ENCODE results near the gene ADPRHL1.
"Not testable (repeated sequence)": the region's sequence is repeated elsewhere in the genome, so short reads cannot be mapped to it uniquely, and the experiment has no call there.

ADPRHL1 gene

DNA sequence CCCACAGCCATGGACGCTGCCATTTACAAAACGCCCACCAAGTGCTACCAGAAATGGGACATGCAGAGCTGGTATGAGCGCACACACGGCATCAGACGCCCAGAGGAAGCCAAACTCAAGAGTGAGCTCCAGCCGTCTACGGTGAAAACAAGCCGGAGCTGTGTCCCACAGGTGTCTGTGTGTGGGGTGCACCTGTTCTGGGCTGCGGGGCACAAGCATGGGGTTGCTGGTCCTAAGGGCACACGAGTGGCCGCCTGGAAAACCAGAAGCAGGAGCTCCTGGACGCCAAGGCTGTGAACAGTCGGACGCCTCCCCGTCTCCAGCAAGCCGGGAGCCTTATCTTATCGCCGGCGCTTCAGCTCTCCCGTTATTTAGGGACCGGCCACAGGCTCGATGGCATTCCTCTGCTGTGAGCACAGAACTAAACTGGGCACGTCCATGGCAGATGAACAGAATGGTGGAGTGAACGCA is 1.3 kb downstream of the ADPRHL1 start:
- no peak for DNase-seq

DNA sequence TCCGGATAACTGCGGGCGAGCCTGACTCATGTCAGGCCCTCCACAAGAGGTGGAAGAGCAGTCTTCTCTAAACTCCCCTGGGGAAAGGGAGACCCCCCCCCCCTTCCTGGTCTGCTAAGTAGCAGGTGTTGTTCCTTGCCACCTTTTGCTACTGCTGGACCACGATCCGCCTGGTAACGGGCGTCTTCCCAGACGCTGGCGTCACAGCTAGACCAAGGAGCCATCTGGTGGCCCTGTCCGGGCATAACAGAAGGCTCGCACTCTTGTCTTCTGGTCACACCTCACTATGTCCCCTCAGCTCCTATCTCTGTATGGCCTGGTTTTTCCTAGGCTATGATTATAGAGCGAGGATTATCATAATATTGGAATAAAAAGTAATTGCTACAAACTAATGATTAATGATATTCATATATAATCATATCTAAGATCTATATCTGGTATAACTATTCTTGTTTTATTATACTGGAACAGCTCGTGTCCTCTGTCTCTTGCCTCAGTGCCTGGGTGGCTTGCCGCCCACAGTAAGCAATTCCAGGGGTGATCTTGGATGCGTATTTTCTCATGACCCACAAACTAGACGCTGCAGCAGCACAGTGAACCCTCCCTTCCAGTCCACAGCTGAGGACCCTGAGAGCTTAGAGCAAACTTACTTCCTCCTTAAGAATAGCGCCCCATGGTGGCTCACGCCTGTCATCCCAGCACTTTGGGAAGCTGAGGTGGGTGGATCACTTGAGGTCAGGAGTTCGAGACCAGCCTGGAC is 2.2 kb downstream of the ADPRHL1 start:
- not testable (repeated sequence) for DNase-seq

DNA sequence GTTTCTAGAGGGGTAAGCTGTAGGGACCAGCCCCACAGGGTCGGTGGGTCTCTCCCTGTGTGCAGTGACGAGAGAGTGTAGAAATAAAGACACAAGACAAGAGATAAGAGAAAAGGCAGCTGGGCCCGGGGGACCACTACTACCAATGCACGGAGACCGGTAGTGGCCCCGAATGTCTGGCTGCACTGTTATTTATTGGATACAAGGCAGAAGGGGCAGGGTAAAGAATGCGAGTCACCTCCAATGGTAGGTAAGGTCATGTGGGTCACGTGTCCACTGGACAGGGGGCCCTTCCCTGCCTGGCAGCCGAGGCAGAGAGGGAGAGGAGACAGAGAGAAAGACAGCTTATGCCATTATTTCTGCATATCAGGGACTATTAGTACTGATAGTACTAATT is 2.9 kb downstream of the ADPRHL1 start:
- not testable (repeated sequence) for DNase-seq

DNA sequence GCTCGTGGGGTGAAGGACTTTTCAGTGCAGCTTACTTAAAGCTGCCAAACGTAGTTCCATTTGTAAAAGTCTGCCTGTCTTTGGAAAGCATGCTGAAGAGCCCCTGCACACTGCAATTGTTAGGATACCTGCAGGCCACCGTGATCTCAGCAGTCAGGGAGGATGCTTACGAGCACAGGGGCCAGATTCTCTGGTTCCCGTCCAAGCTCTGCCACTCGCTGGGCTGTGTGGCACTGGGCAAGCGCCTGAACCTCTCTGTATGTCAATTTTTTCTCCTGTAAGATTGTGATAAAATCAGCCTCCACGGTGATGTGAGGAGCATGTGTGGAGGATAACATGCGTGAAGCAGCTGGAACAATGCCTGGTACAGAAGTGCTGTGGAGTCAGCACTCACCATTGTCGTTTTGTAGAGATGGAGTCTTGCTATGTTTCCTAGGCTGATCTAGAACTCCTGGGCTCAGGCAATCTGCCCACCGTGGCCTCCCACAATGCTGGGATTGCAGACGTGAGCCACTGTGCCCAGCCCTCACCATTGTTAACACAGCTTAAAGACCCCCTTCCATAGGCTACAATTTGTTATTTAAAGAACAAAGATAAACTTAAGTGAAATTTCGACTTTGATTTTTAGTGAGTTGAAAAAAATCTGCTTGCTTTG is 3.5 kb downstream of the ADPRHL1 start:
- no peak for DNase-seq

DNA sequence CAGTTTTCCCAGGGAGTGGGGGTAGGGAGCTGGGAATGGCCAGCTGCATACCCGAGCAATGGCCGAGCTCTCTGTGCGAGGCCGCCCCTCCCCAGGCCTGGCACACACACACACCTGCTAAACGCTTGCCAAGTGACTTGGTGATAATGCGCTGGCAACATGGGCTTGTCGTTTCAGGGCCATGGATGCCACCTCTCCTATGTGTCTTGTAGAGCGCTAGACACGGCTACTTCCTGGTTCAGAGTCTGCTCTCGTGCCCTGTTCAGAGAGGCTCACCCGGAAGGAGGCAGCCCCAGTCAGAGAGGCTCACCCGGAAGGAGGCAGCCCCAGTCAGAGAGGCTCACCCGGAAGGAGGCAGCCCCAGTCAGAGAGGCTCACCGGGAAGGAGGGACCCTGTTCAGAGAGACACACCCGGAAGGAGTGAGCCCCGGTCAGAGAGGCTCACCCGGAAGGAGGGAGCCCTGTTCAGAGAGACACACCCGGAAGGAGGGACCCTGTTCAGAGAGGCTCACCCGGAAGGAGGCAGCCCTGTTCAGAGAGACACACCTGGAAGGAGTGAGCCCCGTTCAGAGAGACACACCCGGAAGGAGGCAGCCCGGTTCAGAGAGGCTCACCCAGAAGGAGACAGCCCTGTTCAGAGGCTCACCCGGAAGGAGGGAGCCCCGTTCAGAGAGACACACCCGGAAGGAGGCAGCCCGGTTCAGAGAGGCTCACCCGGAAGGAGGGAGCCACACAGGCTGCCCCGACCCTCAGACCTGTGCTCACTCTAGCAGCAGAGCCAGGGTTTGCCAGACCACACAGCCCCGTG is 4.2 kb downstream of the ADPRHL1 start:
- no peak for DNase-seq

DNA sequence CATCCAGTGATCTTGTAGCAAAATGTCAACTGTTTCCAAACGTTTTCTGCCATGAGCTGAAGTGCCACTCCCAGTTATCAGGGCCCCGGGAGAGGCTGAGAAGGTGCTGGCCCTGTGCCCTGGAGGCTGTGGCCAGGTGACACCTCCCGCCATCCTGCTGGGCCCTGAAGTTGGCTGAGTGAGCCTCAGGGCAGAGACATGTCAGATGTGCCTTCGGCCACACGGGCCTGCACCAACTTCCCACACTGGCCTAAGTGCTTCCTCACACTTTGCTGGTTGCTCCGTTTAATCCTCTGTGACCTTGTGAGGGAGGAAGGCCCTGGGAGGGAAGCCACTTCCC is 4.8 kb downstream of the ADPRHL1 start:
- no peak for DNase-seq

DNA sequence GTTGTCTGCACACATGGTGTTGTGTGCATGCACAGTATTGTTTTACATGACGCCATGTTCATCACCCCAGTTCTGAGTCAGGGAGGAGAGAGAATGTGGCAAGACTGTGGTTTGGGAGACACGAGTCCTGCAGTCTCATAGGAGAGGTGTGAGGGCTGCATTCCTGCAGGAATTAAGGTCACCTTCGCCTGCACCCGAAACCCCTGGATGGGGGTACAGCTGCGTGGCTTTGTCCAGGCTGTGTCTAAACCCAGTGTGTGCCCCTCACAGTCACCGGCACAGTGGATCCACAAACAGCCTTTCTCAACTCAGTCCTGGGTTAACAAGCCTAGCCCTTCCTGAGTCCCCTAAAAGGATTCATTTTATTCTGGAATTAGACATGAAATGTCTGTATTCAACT is 5.7 kb downstream of the ADPRHL1 start:
- DNase-seq = no peak

DNA sequence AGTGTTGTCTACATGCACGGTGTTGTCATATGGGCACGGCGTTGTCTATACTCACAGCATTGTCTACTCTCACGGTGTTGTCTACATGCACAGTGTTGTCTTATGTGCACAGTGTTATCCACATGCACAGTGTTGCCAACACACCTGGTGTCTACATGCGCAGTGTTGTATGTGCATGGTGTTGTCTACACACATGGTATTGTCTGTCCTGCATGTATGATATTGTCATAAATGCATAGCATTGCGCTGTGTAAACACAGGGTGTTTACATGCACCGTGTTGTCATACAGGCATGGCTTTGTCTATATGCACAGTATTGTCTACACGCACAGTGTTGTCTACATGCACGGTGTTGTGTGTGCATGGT is 6.8 kb downstream of the ADPRHL1 start:
- DNase-seq = no peak

DNA sequence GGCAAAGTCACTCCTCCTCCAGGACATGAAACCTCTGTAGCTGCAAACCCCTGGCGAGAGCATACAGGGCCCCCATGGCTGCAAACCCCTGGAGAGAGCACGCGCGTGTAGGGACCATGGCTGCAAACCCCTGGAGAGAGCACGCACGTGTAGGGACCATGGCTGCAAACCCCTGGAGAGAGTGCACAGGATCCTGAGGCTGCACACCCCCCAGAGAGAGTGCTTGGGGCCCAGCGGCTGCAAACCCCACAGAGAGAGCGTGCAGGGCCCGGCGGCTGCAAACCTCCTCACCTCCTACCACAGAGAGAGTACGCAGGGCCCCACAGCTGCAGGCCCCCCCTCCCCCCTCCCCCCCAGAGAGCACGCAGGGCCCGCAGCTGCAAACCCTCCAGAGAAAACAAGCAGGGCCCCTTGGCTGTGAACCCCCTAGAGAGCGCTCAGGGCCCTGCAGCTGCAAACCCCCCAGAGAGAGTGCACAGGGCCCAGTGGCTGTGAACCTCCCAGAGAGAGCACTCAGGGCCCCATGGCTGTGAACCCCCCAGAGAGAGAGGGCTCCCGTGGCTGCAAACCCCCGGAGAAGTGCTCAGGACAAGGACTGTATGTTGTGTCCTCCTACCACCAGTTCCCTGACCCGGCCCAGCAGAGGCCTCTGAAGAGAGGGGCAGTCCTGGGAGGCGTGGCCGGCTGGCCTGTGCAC is 7.3 kb downstream of the ADPRHL1 start:
- DNase-seq = no peak

DNA sequence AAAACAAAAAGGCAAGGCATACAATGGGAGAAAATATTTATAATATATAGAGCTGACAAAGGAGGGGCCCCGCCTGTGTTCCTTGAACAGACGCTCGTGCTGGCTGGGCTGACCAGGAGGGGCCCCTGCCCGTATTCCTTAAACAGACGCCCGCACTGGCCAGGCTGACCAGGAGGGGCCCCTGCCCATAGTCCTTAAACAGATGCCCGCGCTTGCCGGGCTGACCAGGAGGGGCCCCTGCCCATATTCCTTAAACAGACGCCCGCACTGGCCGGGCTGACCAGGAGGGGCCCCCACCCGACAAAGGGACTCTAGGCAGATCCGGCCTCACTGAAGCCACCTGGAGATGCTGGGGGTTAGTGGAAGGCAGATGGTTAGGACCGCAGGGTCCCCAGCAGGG is 9.3 kb downstream of the ADPRHL1 start:
- DNase-seq = no peak

DNA sequence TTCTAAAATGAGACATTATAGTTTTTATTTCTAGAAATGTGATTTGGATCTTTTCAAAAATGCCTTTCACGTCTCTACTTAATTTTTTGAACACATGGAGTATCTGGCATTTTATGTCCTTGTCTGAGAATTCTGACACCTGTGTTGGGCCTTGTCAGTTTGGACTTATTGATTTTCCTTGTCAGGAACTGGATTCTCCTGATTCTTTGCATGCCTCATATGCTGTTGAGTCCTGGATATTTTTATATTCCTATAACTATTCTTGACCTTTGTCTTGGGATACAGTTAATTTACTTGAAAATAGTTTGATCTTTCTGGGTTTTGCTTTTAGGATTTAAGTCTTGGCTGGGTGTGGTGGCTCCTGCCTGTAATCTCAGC is 10.3 kb downstream of the ADPRHL1 start:
- no peak for DNase-seq

DNA sequence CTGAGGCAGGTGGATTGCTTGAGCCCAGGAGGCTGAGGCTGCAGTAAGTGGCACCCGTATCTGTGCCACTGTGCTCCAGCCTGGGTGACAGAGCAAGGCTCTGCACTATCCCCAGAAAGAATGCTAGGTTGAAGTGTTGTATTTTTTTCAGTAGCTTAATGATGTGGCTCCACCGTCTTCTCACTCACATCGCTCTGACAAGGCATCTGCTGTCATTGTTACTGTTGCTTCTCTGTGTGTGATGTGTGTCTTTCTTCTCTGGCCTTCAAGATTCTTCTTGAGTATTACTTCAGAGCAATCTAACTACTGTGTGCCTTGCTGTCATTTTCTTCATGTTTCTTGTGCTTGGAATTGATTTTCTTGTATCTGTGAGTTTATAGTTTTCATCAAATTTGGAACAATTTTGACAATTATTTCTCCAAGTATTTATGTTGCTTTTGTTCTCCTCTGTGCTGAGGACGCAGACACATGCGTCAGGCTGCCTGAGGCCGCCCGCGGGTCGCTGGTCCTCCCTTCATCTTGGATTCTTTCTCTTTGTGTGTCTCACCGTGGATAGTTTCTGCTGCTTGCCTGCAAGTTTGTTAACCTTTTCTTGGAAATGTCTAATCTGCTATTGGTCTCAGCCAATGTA is 10.8 kb downstream of the ADPRHL1 start:
- DNase-seq = no peak

DNA sequence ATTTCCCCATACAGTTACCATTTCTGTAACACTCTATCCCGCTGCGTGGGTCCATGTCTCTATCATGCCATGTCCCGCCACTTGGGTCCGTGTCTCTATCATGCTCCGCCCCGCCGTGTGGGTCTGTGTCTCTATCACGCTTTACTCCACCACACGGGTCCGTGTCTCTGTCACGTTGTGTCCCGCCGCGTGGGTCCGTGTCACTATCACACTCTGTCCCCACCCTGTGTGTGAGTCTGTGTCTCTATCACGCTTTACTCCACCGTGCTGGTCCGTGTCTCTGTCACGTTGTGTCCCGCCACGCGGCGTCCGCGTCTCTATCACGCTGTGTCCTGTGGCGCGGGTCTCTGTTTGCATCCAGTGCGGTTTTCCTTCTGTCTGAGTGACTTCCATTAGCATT is 11.6 kb downstream of the ADPRHL1 start:
- no peak for DNase-seq

DNA sequence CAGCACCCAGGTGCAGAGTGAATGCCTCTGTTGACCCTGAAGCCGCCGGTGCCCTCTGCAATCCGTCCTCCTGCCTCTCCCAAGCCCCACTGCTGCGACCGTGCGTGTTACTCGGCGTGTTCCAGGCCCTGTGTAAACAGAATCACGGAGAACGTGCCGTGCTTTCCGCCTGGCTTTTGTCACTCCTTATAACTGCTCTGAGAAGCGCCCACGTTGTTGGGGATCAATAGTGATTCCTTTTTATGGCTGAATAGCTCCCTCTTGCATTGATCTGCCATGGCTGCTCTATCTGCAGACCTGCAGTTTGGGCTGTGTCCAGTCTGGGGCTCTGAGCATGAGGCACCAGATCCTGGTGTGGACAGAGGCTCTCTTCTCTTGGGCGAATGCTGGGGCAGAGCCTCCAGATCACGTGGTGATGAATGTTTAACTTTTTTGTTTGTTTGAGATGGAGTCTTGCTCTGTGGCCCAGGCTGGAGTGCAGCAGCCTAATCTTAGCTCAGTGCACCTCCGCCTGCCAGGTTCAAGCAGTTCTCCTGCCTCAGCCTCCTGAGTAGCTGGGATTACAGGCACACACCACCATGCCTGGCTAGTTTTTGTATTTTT is 15.8 kb downstream of the ADPRHL1 start:
- DNase-seq = no peak

DNA sequence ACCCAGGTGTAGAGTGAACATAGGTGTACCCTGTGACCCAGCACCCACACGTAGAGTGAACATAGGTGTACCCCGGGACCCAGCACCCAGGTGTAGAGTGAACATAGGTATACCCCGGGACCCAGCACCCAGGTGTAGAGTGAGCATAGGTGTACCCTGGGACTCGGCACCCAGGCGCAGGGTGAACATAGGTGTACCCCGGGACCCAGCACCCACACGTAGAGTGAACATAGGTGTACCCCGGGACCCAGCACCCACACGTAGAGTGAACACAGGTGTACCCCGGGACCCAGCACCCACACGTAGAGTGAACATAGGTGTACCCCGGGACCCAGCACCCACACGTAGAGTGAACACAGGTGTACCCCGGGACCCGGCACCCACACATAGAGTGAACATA is 16.4 kb downstream of the ADPRHL1 start:
- DNase-seq = not testable (repeated sequence)

DNA sequence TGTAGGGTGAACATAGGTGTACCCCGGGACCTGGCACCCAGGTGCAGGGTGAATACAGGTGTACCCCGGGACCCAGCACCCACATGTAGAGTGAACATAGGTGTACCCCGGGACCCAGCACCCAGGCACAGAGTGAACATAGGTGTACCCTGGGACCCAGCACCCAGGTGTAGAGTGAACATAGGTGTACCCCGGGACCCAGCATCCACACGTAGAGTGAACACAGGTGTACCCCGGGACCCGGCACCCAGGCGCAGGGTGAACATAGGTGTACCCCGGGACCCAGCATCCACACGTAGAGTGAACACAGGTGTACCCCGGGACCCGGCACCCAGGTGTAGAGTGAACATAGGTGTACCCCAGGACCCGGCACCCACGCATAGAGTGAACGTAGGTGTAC is 17.4 kb downstream of the ADPRHL1 start:
- DNase-seq = not testable (repeated sequence)

DNA sequence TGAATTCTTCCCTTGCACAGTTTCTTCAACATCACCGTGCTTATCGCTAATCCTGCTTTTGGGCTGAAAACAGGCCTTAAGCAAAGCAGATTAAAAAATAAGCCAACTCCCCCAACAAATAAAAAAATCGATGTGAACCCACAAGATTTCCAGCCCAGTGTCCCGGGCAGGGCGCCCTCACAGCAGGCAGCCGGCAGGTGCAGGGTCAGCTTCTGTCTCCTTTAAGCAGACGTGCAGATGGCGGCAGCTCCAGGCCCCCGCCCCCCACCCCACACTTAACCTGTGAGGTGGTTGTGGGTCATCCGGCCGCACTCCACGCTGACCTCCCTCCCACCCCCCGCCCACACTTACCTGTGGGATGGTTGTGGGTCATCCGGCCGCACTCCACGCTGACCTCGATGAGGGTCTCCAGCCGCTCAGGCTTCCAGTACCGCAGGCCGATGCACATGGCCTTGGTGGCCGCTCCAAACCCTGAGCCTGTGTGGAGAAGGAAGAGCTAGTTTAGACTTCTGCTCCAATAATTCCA is 19.8 kb downstream of the ADPRHL1 start:
- no peak for DNase-seq

DNA sequence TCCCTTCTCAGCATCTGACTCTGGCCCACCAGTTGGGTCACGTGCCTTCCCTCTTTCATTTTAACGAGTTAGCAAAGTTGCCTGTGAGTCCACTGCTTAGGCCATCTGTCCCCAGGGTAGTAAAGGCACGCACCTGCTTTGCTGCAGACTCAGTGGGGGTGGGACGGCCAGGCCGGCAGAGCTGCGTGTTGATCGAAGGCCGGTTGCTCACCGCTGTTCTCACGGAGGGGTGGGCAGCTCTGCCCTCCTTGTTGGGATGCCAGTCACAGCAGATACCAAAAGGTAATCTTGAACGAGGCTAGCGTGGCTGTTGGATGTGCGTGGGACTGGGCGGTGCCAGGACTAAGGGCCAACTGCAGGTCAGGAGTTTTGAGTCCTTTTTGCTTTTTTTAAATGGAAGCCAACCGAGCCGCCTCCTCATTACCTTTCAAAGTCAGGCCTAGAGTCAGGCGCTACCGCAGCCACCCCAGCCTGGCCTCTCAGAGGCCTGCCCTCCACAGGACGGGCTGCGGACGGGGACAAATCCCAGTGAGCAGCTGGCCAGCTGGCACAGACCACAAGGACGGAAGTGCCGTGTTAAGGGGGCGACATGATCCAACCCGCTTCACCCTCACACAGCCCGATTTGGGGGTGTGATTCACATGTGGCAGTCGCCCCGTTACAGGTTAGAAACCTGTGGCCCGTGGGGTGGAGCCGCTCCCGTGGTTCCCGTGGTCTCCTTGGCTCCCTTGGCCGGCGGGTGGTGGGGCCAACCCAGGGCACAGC is 20.6 kb downstream of the ADPRHL1 start:
- DNase-seq = no peak

DNA sequence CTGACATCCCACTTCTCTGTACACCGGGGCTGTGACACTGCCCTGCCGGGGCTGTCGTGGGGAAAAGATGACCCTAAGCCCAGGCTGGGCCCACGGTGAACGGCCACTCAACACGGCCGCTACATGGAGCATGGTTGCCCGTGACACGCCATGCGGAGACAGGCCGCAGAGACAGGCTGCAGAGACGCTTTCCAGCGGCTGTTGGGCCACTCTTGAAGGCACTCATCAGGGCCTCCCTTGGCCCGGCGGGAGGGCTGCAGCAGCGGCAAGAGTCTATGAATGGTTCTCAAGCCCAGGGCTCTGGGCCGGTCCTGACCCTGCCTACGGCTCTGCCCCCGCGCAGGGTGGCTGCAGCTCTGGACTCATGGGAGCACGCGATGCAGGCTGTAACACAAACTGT is 22.1 kb downstream of the ADPRHL1 start:
- DNase-seq = no peak

DNA sequence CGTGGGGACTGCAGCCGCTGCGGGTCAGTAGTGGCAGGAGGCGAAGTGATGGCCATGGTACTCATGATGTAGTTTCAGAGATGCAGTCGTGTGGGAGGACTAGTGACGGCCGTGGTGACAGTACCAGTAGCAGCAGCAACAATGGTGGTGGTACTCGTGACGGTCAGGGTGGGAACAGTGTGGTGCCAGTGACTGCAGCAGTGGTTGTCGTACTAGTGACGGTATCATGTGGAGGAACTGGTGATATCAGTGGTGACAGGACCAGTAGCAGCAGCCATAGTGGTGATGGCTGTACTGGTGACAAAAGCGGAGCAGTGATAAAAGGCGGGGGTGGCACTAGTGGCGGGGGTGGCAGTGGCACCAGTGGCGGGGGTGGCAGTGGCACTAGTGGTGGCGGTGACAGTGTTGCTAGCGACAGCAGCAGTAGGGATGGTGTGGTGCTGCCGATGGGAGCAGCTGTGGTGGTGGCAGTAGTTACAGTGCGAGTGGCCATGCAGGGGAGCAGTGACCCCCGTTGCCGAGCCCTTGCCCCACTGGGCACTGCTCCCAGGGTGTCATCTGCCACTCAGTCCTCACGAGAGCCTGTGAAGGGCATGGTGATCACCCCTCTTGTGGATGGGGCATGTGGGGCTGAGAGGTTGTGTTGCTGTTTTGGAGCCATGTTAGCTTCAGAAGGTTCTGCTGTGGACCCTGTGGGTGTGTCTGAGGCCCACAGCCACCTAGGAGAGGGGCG is 22.7 kb downstream of the ADPRHL1 start:
- no peak for DNase-seq

DNA sequence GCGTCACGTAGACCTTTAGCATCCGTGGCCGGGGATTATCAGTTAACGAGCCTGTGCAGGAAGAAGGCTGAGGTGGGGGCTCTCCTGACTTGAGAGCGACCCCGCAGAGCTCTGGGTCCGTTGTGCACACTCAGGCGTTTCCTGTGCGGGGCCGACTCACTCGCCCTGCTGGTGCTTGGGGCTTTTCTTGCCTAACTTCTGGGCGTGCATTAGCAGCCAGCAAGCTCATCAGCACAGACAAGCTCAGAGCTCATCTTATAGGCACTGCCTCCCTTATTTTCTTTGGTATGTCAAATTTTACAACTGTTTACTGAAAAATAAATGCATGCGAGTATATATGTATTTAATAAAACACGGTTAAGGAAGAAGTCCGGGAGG is 23.7 kb downstream of the ADPRHL1 start:
- no peak for DNase-seq
